Lower lobe of right lung (tissue), 2 donors: ENCODE measurements around the gene FILIP1. TPM values are rescaled to one million over a fixed set of nuclear protein-coding genes. Genes with fewer than 3 reads are reported as not detected.

Experiments used
- ATAC-seq, 2 donors: fragments of 200-7000 bp; cut with Tn5 transposase; one replicate each; pipeline ENCODE4 v1.9.1; 2020 to 2022; ENCODE audit warnings: mild to moderate bottlenecking in 2 of 2, moderate library complexity in 2 of 2
- DNase-seq: peaks from one replicate; pipeline ENCODE4 v3.0.0-alpha.2; 2020
- H3K27ac ChIP-seq: fragments of 200-600 bp; one replicate; pipeline ENCODE4 v1.8.0; 2022
- H3K27me3 ChIP-seq: fragments of 200-600 bp; one replicate; pipeline ENCODE4 v1.8.0; 2022; ENCODE audit warnings: low read depth
- H3K36me3 ChIP-seq: fragments of 200-600 bp; one replicate; pipeline ENCODE4 v1.8.0; 2022; ENCODE audit warnings: mild to moderate bottlenecking
- H3K4me1 ChIP-seq: fragments of 200-600 bp; one replicate; pipeline ENCODE4 v1.8.0; 2022
- H3K4me3 ChIP-seq: fragments of 200-600 bp; one replicate; pipeline ENCODE4 v1.8.0; 2022; ENCODE audit warnings: mild to moderate bottlenecking
- H3K9me3 ChIP-seq: fragments of 200-600 bp; one replicate; pipeline ENCODE4 v1.8.0; 2022
- CTCF ChIP-seq: fragments of 200-600 bp; IDR thresholded peaks from one replicate; pipeline ENCODE4 v1.8.0; 2022; ENCODE audit warnings: antibody characterized with exemption, mild to moderate bottlenecking
- intact Hi-C: fragments of 100-400 bp; cut with DNase I; formaldehyde crosslinking; loops from one replicate; pipeline ENCODE4 v1.11.0; 2022
- total RNA-seq: library from RNA; stranded (reverse); fragmentation: NEBNext Ultra II Directional; extraction: Animal tissue kit (Norgen Biotek cat#: 25700); gene quantifications from one replicate; pipeline ENCODE4 v1.2.1, GENCODE V29; 2021
- donor health status: DM: no; HTN: yes; CAD: no; lungs with severe emphysema.

The FILIP1 gene
- total RNA-seq, 1 donor from 2014 or later = 17.4 TPM

GRCh38 chr6:75350156-75350555, 143.4 kb downstream of the FILIP1 start:
- intact Hi-C loops = no loop called here
- ATAC-seq = no peak
- TF ChIP-seq CTCF = no peak
- no peaks in the 10 kb centered on the region for H3K27me3 ChIP-seq
- peaks cover 8% of the 10 kb centered on the region for H3K36me3 ChIP-seq
- no peak for DNase-seq
- H3K27ac ChIP-seq = no peak overlapping the region
- peaks cover 10% of the 10 kb centered on the region for H3K4me1 ChIP-seq
- H3K9me3 ChIP-seq = no peaks in the 10 kb centered on the region
- no peak overlapping the region for H3K4me3 ChIP-seq

- H3K27me3 ChIP-seq = no peaks in the 10 kb centered on the region
- peaks cover 8% of the 10 kb centered on the region for H3K36me3 ChIP-seq
- peak overlapping the region; percentile 26 for H3K27ac ChIP-seq
- H3K4me3 ChIP-seq = peak overlapping the region; percentile 43
- peaks cover 10% of the 10 kb centered on the region for H3K4me1 ChIP-seq
- intact Hi-C loops = no loop called here
- peak; percentile 56 for DNase-seq
- no peaks in the 10 kb centered on the region for H3K9me3 ChIP-seq
- peak; percentile 74 to 83 for ATAC-seq
- peak; percentile 24 for TF ChIP-seq CTCF
Observed at GRCh38 chr6:75349262-75349984, 144.2 kb downstream of the FILIP1 start.

GRCh38 chr6:75348882-75349261, 144.7 kb downstream of the FILIP1 start:
- Histone ChIP-seq H3K27me3 (no peaks in the 10 kb centered on the region), H3K9me3 (no peaks in the 10 kb centered on the region), H3K4me3 (peak overlapping the region; percentile 43), H3K27ac (peak overlapping the region; percentile 26), H3K4me1 (peaks cover 10% of the 10 kb centered on the region), H3K36me3 (peaks cover 8% of the 10 kb centered on the region)
- TF ChIP-seq CTCF = no peak
- DNase-seq (no peak), ATAC-seq (peak in 1 of 2 donors; percentile 39)
- intact Hi-C loops = no loop called here

- peaks cover 10% of the 10 kb centered on the region for H3K4me1 ChIP-seq
- H3K27me3 ChIP-seq = no peaks in the 10 kb centered on the region
- no peak overlapping the region for H3K4me3 ChIP-seq
- peaks cover 5% of the 10 kb centered on the region for H3K36me3 ChIP-seq
- intact Hi-C loops = no loop called here
- DNase-seq = no peak
- no peak overlapping the region for H3K27ac ChIP-seq
- no peak for ATAC-seq
- no peaks in the 10 kb centered on the region for H3K9me3 ChIP-seq
- TF ChIP-seq CTCF = no peak
Observed at GRCh38 chr6:75347898-75348610, 145.5 kb downstream of the FILIP1 start.

GRCh38 chr6:75345413-75345812, 148.2 kb downstream of the FILIP1 start:
- DNase-seq (no peak), ATAC-seq (no peak)
- no peak overlapping the region for H3K27ac ChIP-seq
- no peaks in the 10 kb centered on the region for H3K27me3 ChIP-seq
- H3K4me1 ChIP-seq = peaks cover 10% of the 10 kb centered on the region
- H3K36me3 ChIP-seq = no peaks in the 10 kb centered on the region
- H3K9me3 ChIP-seq = no peaks in the 10 kb centered on the region
- no peak for TF ChIP-seq CTCF
- no peak overlapping the region for H3K4me3 ChIP-seq
- intact Hi-C loops = no loop called here
